ENCODE results near the gene SCAF11.

GRCh38 chr12:45930369-45930768 lies 60.0 kb downstream of the SCAF11 start:
- TF ChIP-seq POLR2A (IDR thresholded peaks at IDR 0.05) (no peak), CTCF (IDR thresholded peaks at IDR 0.05) (no peak)
